ENCODE results near the gene RBM12. TPM values are rescaled to one million over a fixed set of nuclear protein-coding genes. Genes with fewer than 3 reads are reported as not detected.

The RBM12 gene
- total and polyA plus RNA-seq, 2 of the 8 experiments (the other 6 are each of a cell fraction or from before 2014, with no cell fraction given), result 187 to 214 TPM

- TF ChIP-seq YY1 (IDR thresholded peaks at IDR 0.05; ENCODE audit: low read depth, low read length) (0 out of 2 replicates have a peak, but pooled peaks have one; percentile 11), BRCA1 (IDR thresholded peaks at IDR 0.05; ENCODE audit: low read depth, low read length) (no peak), NANOG (IDR thresholded peaks at IDR 0.05; ENCODE audit: insufficient read depth, low read depth, low read length, poor library complexity, severe bottlenecking) (no peak), EGR1 (IDR thresholded peaks at IDR 0.05; ENCODE audit: borderline replicate concordance, low read depth, low read length) (no peak), CTCF (IDR thresholded peaks at IDR 0.05; ENCODE audit: control extremely low read depth in 1 of 3, insufficient read depth in 1 of 3, low read depth in 1 of 3, low read length in 3 of 3) (peak in 1 of 3 experiments; percentile 44; a peak in 1 of 4 replicates), KDM4A (IDR thresholded peaks at IDR 0.05; ENCODE audit: low read depth, low read length, severe bottlenecking) (no peak)
Measured at GRCh38 chr20:35621560-35621946, 43.1 kb downstream of the RBM12 start (continued).
